NT2/D1 (cell line): Measurements from ENCODE around the gene ABCC12.

Experiments used
- SUZ12 ChIP-seq: IDR thresholded peaks from 2 replicates; pipeline ENCODE4 v1.6.1; 2011; ENCODE audit not compliant: insufficient read length, insufficient read depth; ENCODE audit errors: extremely low read depth
- YY1 ChIP-seq: IDR thresholded peaks from 2 replicates; pipeline ENCODE4 v1.6.1; 2011; ENCODE audit not compliant: insufficient read length, insufficient read depth
- ZNF274 ChIP-seq: IDR thresholded peaks from 2 replicates; pipeline ENCODE4 v1.6.1; 2011; ENCODE audit warnings: mild to moderate bottlenecking, low read depth, low read length

DNA sequence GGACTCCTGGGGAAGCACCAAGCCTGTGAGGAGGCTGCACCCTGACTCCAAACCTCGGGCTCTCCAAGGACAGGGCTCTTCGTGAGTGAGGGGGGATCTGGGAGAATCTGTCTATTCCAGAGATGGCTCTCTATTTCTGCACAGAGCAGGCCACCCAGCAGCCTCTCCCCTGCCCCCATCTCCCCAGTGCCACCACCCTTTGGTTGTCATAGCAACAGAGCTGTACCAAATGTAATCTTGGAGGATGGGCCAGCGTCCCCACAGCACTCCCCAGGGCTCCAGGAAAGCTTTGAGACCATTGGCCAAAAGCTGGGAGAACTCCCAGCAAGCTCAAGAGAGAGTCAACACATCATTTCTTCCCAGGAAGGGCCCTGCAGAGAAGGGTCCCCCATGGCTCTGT is 49.3 kb downstream of the ABCC12 start:
- TF ChIP-seq SUZ12 = no peak
- no peak for TF ChIP-seq YY1
- TF ChIP-seq ZNF274 = no peak
